Keratinocyte (primary cell): ENCODE data around the gene HINT2. TPM values are rescaled to one million over a fixed set of nuclear protein-coding genes. Genes with fewer than 3 reads are reported as not detected.

Experiments
- DNase-seq: peaks from one replicate; pipeline ENCODE4 v3.0.0-alpha.2; 2011; ENCODE audit warnings: low read depth, missing footprints, low spot score
- FAIRE-seq: peaks from 2 replicates; lab custom pipeline; 2011; peaks lifted over from hg19 to GRCh38; lab: Jason Lieb, UNC
- H2AFZ ChIP-seq: 2 replicates; pipeline ENCODE4 v1.6.0; 2012; ENCODE audit warnings: low read length, control low read depth, inconsistent platforms; ENCODE audit not compliant: control insufficient read depth
- H3K27ac ChIP-seq: 2 replicates; pipeline ENCODE4 v1.5.1; 2011; ENCODE audit warnings: low read length; ENCODE audit not compliant: control insufficient read depth, insufficient read depth
- H3K27me3 ChIP-seq: 3 replicates; pipeline ENCODE4 v1.6.0; 2011; ENCODE audit warnings: low read length; ENCODE audit not compliant: control insufficient read depth, insufficient read depth; ENCODE audit errors: extremely low read depth
- H3K36me3 ChIP-seq, 2 experiments: 2 replicates in 1 of 2; 3 replicates in 1 of 2; pipeline ENCODE4 v1.5.1; 2011; ENCODE audit warnings: low read length in 2 of 2, mild to moderate bottlenecking in 1 of 2; ENCODE audit not compliant: control insufficient read depth in 2 of 2, insufficient read depth in 2 of 2; ENCODE audit errors: extremely low read depth in 1 of 2
- H3K4me1 ChIP-seq: 3 replicates; pipeline ENCODE4 v1.5.1; 2011; ENCODE audit warnings: low read length; ENCODE audit not compliant: control insufficient read depth, insufficient read depth; ENCODE audit errors: extremely low read depth
- H3K4me2 ChIP-seq: 3 replicates; pipeline ENCODE4 v1.6.0; 2011; ENCODE audit warnings: low read depth, low read length; ENCODE audit not compliant: control insufficient read depth, insufficient read depth; ENCODE audit errors: extremely low read depth
- H3K4me3 ChIP-seq, 3 experiments: fragments of 200-600 bp in 1 of 3; sonication (generic) in 1 of 3; 2 replicates in 2 of 3; 3 replicates in 1 of 3; pipeline ENCODE4 v1.5.1; 2011 to 2016; ENCODE audit warnings: low read length in 3 of 3, mild to moderate bottlenecking in 3 of 3, control low read depth in 2 of 3, inconsistent platforms in 1 of 3, low read depth in 1 of 3, mixed read lengths in 1 of 3, mixed run types in 1 of 3, moderate library complexity in 1 of 3; ENCODE audit not compliant: control insufficient read depth in 2 of 3, insufficient read depth in 2 of 3; ENCODE audit errors: extremely low read depth in 1 of 3
- H3K79me2 ChIP-seq: 2 replicates; pipeline ENCODE4 v1.6.0; 2012; ENCODE audit warnings: low read length; ENCODE audit not compliant: control insufficient read depth, insufficient read depth
- H3K9ac ChIP-seq: 3 replicates; pipeline ENCODE4 v1.6.0; 2011; ENCODE audit warnings: low read length; ENCODE audit not compliant: control insufficient read depth, insufficient read depth; ENCODE audit errors: extremely low read depth
- H3K9me1 ChIP-seq: 3 replicates; pipeline ENCODE4 v1.6.0; 2011; ENCODE audit warnings: low read length; ENCODE audit not compliant: control insufficient read depth, insufficient read depth; ENCODE audit errors: extremely low read depth
- H3K9me3 ChIP-seq: 2 replicates; pipeline ENCODE4 v1.5.1; 2012; ENCODE audit warnings: low read depth, low read length; ENCODE audit not compliant: control insufficient read depth
- H4K20me1 ChIP-seq: 3 replicates; pipeline ENCODE4 v1.6.0; 2011; ENCODE audit warnings: low read length; ENCODE audit not compliant: control insufficient read depth, insufficient read depth; ENCODE audit errors: extremely low read depth
- CTCF ChIP-seq, 3 experiments: IDR thresholded peaks in 1 of 3; conservative IDR thresholded peaks in 1 of 3; optimal IDR thresholded peaks in 1 of 3; 2 replicates in 2 of 3; 3 replicates in 1 of 3; pipeline versions ENCODE3 to v1.5.1; 2011; ENCODE audit warnings: low read length in 3 of 3, mild to moderate bottlenecking in 3 of 3, moderate library complexity in 2 of 3, control low read depth in 1 of 3, inconsistent platforms in 1 of 3; ENCODE audit not compliant: insufficient read depth in 2 of 3; ENCODE audit errors: extremely low read depth in 1 of 3
- EZH2 ChIP-seq: IDR thresholded peaks from one replicate; pipeline ENCODE4 v1.6.1; 2012; ENCODE audit warnings: inconsistent platforms, mild to moderate bottlenecking, low read length, moderate library complexity
- dilution Hi-C: fragments of 300-500 bp; cut with MboI; formaldehyde crosslinking; loops from one replicate; pipeline ENCODE4 v1.7.0; 2020; ENCODE audit warnings: low sequenced_read_pairs; ENCODE audit not compliant: extremely low pct_ligation_motif_present
- polyA plus RNA-seq, 5 experiments: library from polyadenylated mRNA; depleted of rRNA in 3 of 5; stranded (reverse) in 3 of 5; stranded (forward) in 1 of 5; unstranded in 1 of 5; fragments of >200 nt; gene quantifications; 1 replicate in 1 of 5; 2 replicates in 3 of 5; 3 replicates in 1 of 5; pipeline versions ENCODE4 v1.2.1 to v1.2.3, GENCODE V29; 2011 to 2012; ENCODE audit warnings: missing spikeins in 2 of 5, low read depth in 1 of 5, low replicate concordance in 1 of 5

The HINT2 gene
- polyA plus RNA-seq, 1 donor (not counting 4 experiments of a cell fraction or from before 2014, with no cell fraction given) = 16.6 TPM

- Histone ChIP-seq H3K27me3 (no peaks in the 10 kb centered on the region), H3K9me3 (no peaks in the 10 kb centered on the region), H4K20me1 (no peaks in the 10 kb centered on the region), H3K9ac (no peak overlapping the region), H3K27ac (peak overlapping the region; percentile 41), H2AFZ (peak overlapping the region; percentile 65), H3K36me3 (no peaks in the 10 kb centered on the region), H3K79me2 (no peaks in the 10 kb centered on the region), H3K4me1 (peaks cover 21% of the 10 kb centered on the region), H3K9me1 (no peaks in the 10 kb centered on the region), H3K4me3 (no peak overlapping the region), H3K4me2 (peak overlapping the region; percentile 42)
- FAIRE-seq = peak; percentile 83
- peak; percentile 65 to 95 (median 81) for TF ChIP-seq CTCF (optimal IDR thresholded peaks at IDR 0.05 in 1 of 3, IDR thresholded peaks at IDR 0.05 in 1 of 3, conservative IDR thresholded peaks at IDR 0.05 in 1 of 3; ENCODE audit: extremely low read depth in 1 of 3, insufficient read depth in 2 of 3, low read length in 3 of 3)
- no peak for TF ChIP-seq EZH2
- dilution Hi-C loops = no loop called here
- DNase-seq = no peak
These were observed 11.3 kb upstream of the HINT2 start for GRCh38 chr9:35826071-35826701.

DNA sequence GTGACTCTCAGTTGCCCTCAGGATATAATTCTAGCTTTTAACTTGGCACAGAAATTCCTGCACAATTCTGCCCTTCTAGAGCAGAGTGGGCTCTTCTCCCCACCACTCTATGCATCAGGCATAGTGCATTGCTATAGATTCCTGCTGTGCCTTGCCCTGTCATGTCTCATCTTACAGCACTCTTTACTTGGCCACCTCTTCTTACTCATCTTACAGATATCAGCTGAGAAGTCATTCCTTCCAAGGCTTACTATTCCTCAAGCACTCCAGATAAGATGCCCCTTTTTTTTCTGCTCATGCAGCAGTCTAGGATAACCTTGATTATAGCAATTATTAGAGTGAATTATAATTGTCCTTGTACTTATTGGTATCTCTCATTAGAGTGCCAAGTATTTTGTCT is 8.1 kb upstream of the HINT2 start:
- FAIRE-seq = no peak
- no peak overlapping the region for H3K4me2 ChIP-seq
- H3K36me3 ChIP-seq = no peaks in the 10 kb centered on the region
- no peaks in the 10 kb centered on the region for H4K20me1 ChIP-seq
- H3K27ac ChIP-seq = no peak overlapping the region
- no peak overlapping the region for H3K4me3 ChIP-seq
- dilution Hi-C loops = no loop called here
- no peaks in the 10 kb centered on the region for H3K27me3 ChIP-seq
- H3K4me1 ChIP-seq = peaks cover 13% of the 10 kb centered on the region
- H3K9me1 ChIP-seq = no peaks in the 10 kb centered on the region
- DNase-seq = no peak
- no peak for TF ChIP-seq EZH2
- TF ChIP-seq CTCF (optimal IDR thresholded peaks at IDR 0.05 in 1 of 3, IDR thresholded peaks at IDR 0.05 in 1 of 3, conservative IDR thresholded peaks at IDR 0.05 in 1 of 3; ENCODE audit: extremely low read depth in 1 of 3, insufficient read depth in 2 of 3, low read length in 3 of 3) = no peak
- H3K9me3 ChIP-seq = no peaks in the 10 kb centered on the region
- no peaks in the 10 kb centered on the region for H3K79me2 ChIP-seq
- no peak overlapping the region for H3K9ac ChIP-seq
- H2AFZ ChIP-seq = no peak overlapping the region
